Measurements from ENCODE around the gene BPIFB4. TPM values are rescaled to one million over a fixed set of nuclear protein-coding genes. Genes with fewer than 3 reads are reported as not detected.

The BPIFB4 gene
- total and polyA plus RNA-seq, 2 donors (not counting 3 experiments of a cell fraction or from before 2014, with no cell fraction given), result not detected

DNA sequence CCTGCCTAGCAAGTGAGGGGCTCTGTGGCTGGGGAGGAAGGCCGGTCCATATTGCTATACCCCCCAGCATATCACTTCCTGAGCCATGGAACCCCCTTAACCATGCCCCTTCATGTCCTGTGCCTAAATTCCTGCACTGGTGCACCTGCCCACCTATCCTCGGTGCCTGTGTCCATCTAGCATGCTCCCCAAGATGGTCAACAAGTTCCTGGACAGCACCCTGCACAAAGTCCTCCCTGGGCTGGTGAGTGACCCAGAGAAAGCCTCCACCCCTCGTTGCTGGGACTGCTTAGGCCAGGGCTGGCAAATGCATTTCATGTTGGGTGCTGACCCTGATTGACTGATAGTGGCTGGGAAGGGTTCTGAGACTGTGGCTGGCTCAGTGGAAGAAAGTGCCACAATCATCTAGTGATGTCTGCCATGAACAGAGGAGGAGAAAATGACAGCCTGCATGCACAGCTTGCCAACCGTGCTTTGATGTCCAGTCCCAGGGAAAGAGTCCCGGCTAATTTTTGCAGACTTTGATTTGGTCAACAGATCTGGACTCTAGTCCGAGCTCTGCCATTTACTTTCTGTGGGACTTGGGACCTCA, 44.4 kb upstream of the BPIFB4 start:
- intact Hi-C loops (cut with micrococcal nuclease), result no loop called here
- Histone ChIP-seq H3K4me1 (ENCODE audit: control insufficient read depth, extremely low read depth, insufficient read depth, low read length) (no peaks in the 10 kb centered on the region), H4K20me1 (replicated peaks; ENCODE audit: control insufficient read depth, extremely low read depth, insufficient read depth, low read length) (no peaks in the 10 kb centered on the region), H3K9me1 (replicated peaks; ENCODE audit: control insufficient read depth, extremely low read depth, insufficient read depth, low read length) (no peaks in the 10 kb centered on the region), H3K79me2 (ENCODE audit: control insufficient read depth, insufficient read depth, low read length) (no peaks in the 10 kb centered on the region), H2AFZ (ENCODE audit: low read depth, low read length) (no peak overlapping the region), H3K27ac (ENCODE audit: insufficient read depth, low read depth, low read length) (no peak overlapping the region), H3K4me2 (ENCODE audit: insufficient read depth, low read length) (no peak overlapping the region), H3K9ac (replicated peaks; ENCODE audit: extremely low read depth, insufficient read depth, low read length) (no peak overlapping the region), H3K9me3 (replicated peaks; ENCODE audit: control insufficient read depth, insufficient read depth, low read length) (no peaks in the 10 kb centered on the region), H3K36me3 (ENCODE audit: control insufficient read depth in 2 of 2, extremely low read depth in 1 of 2, insufficient read depth in 2 of 2, low read length in 2 of 2) (no peaks in the 10 kb centered on the region), H3K4me3 (replicated peaks in 1 of 3; ENCODE audit: insufficient read depth in 1 of 3, low read depth in 1 of 3, low read length in 3 of 3) (no peak overlapping the region), H3K27me3 (ENCODE audit: control insufficient read depth in 2 of 2, insufficient read depth in 2 of 2, low read length in 2 of 2) (no peaks in the 10 kb centered on the region)
- BruUV-seq (replicated peaks), result no TSS peak
- ChIA-PET CTCF (no interaction called here), POLR2A (no interaction called here)
- dilution Hi-C loops (cut with MboI; ENCODE audit: extremely low pct_ligation_motif_present, low sequenced_read_pairs), result no loop called here
- DNase-seq (ENCODE audit: low read depth, low spot score) (no peak), FAIRE-seq (no peak)
- TF ChIP-seq MYC (IDR thresholded peaks at IDR 0.05; ENCODE audit: low read depth, low read length) (no peak), POLR2A (IDR thresholded peaks at IDR 0.05; ENCODE audit: low read depth, low read length) (no peak), JUN (IDR thresholded peaks at IDR 0.05; ENCODE audit: borderline replicate concordance, insufficient read depth, insufficient read length, low read depth) (no peak), GATA2 (IDR thresholded peaks at IDR 0.05; ENCODE audit: insufficient read depth, insufficient read length, low read depth, low read length) (no peak), POLR2AphosphoS5 (IDR thresholded peaks at IDR 0.05; ENCODE audit: insufficient read depth, low read depth, low read length) (no peak), FOS (IDR thresholded peaks at IDR 0.05; ENCODE audit: borderline replicate concordance, insufficient read depth, low read length) (no peak), EZH2 (IDR thresholded peaks at IDR 0.05; ENCODE audit: borderline replicate concordance, low read depth, low read length, severe bottlenecking) (no peak)
- TF ChIP-seq, protein P1, sequence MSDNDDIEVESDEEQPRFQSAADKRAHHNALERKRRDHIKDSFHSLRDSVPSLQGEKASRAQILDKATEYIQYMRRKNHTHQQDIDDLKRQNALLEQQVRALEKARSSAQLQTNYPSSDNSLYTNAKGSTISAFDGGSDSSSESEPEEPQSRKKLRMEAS (IDR thresholded peaks at IDR 0.05; ENCODE audit: insufficient read depth, insufficient read length), result no peak
- TF ChIP-seq, protein P2, sequence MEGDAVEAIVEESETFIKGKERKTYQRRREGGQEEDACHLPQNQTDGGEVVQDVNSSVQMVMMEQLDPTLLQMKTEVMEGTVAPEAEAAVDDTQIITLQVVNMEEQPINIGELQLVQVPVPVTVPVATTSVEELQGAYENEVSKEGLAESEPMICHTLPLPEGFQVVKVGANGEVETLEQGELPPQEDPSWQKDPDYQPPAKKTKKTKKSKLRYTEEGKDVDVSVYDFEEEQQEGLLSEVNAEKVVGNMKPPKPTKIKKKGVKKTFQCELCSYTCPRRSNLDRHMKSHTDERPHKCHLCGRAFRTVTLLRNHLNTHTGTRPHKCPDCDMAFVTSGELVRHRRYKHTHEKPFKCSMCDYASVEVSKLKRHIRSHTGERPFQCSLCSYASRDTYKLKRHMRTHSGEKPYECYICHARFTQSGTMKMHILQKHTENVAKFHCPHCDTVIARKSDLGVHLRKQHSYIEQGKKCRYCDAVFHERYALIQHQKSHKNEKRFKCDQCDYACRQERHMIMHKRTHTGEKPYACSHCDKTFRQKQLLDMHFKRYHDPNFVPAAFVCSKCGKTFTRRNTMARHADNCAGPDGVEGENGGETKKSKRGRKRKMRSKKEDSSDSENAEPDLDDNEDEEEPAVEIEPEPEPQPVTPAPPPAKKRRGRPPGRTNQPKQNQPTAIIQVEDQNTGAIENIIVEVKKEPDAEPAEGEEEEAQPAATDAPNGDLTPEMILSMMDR (IDR thresholded peaks at IDR 0.05; ENCODE audit: extremely low read depth in 1 of 2, insufficient read depth in 1 of 2, low read depth in 1 of 2, low read length in 2 of 2), result no peak
